ENCODE data around the gene GPI.

Gene GPI

GRCh38 chr19:34408411-34408810 lies 43.4 kb downstream of the GPI start:
- DNase-seq = no peak

GRCh38 chr19:34409189-34410164 lies 44.5 kb downstream of the GPI start:
- DNase-seq = no peak

GRCh38 chr19:34411216-34411615 lies 46.2 kb downstream of the GPI start:
- no peak for DNase-seq

- DNase-seq = no peak
These were observed 51.1 kb downstream of the GPI start for GRCh38 chr19:34416021-34416545.

GRCh38 chr19:34418300-34418699 lies 53.3 kb downstream of the GPI start:
- DNase-seq = no peak

GRCh38 chr19:34426096-34426661 lies 61.2 kb downstream of the GPI start:
- DNase-seq = no peak

GRCh38 chr19:34428549-34429285 lies 63.7 kb downstream of the GPI start:
- peak; percentile 33 for DNase-seq

GRCh38 chr19:34429553-34429952 lies 64.6 kb downstream of the GPI start:
- DNase-seq = no peak

GRCh38 chr19:34430738-34431625 lies 66.0 kb downstream of the GPI start:
- DNase-seq = peak; percentile 77

GRCh38 chr19:34431681-34432402 lies 66.8 kb downstream of the GPI start:
- DNase-seq = no peak

GRCh38 chr19:34432797-34433196 lies 67.8 kb downstream of the GPI start:
- no peak for DNase-seq

- DNase-seq = no peak
These were observed 71.7 kb downstream of the GPI start for GRCh38 chr19:34436716-34437115.

GRCh38 chr19:34448191-34448590 lies 83.2 kb downstream of the GPI start:
- no peak for DNase-seq

All from activated CD4-positive, alpha-beta T cell treated with anti-CD3 and anti-CD28 coated beads, Interleukin-10, Interleukin-2, amounts not matched to agents 100 ng/mL and 50 ng/mL, durations not matched to agents 16 hours and 8 hours (primary cell).